Heart right ventricle (tissue), 16 donors: ENCODE measurements around the gene ZBTB7B. TPM values are rescaled to one million over a fixed set of nuclear protein-coding genes. Genes with fewer than 3 reads are reported as not detected.

Experiments
- ATAC-seq, 8 donors: fragments of 200-7000 bp; cut with Tn5 transposase; one replicate each; pipeline ENCODE4 v1.9.1; 2020; ENCODE audit warnings: mild to moderate bottlenecking in 8 of 8, moderate library complexity in 8 of 8, moderate number of reproducible peaks in 1 of 8
- DNase-seq, 2 donors: peaks; one replicate each; pipeline ENCODE4 v3.0.0-alpha.2; 2020
- H3K27ac ChIP-seq, 10 donors: fragments of 200-600 bp; sonication (generic) in 2 of 10; one replicate each; pipeline versions ENCODE4 v1.5.0 to v1.8.0; 2020 to 2022; ENCODE audit warnings: mild to moderate bottlenecking in 3 of 10
- H3K27me3 ChIP-seq, 7 donors: fragments of 200-600 bp; one replicate each; pipeline ENCODE4 v1.8.0; 2021 to 2022; ENCODE audit warnings: mild to moderate bottlenecking in 2 of 7
- H3K36me3 ChIP-seq, 9 donors: fragments of 200-600 bp; sonication (generic) in 1 of 9; one replicate each; pipeline versions ENCODE4 v1.5.0 to v1.8.0; 2020 to 2022; ENCODE audit warnings: mild to moderate bottlenecking in 2 of 9
- H3K4me1 ChIP-seq, 9 donors: fragments of 200-600 bp; sonication (generic) in 1 of 9; one replicate each; pipeline versions ENCODE4 v1.5.0 to v1.8.0; 2020 to 2022; ENCODE audit warnings: mild to moderate bottlenecking in 4 of 9
- H3K4me3 ChIP-seq, 10 donors: fragments of 200-600 bp; sonication (generic) in 2 of 10; one replicate each; pipeline versions ENCODE4 v1.5.0 to v1.8.0; 2020 to 2022; ENCODE audit warnings: mild to moderate bottlenecking in 7 of 10, moderate library complexity in 2 of 10
- H3K9me3 ChIP-seq, 11 donors: fragments of 200-600 bp in 10 of 11; sonication (generic) in 2 of 11; one replicate each; pipeline versions ENCODE4 v1.5.0 to v1.8.0; 2013 to 2022; ENCODE audit warnings: mild to moderate bottlenecking in 2 of 11, control low read depth in 1 of 11, moderate library complexity in 1 of 11
- CTCF ChIP-seq, 9 donors: fragments of 200-600 bp; sonication (generic) in 2 of 9; IDR thresholded peaks; one replicate each; pipeline versions ENCODE4 v1.5.0 to v1.8.0; 2021 to 2022; ENCODE audit warnings: antibody characterized with exemption in 9 of 9, mild to moderate bottlenecking in 5 of 9, moderate library complexity in 1 of 9
- WGBS, 2 donors: extraction: QIAGEN DNeasy Blood & Tissue Kit; methylation state at CpG; one replicate each; pipeline ENCODE4 v1.1.7; 2013; ENCODE audit warnings: inconsistent platforms in 1 of 2; 5-methylcytosine and 5-hydroxymethylcytosine counted together
- intact Hi-C, 10 donors: fragments of 100-400 bp; cut with DNase I; formaldehyde crosslinking; loops; one replicate each; pipeline versions ENCODE4 v1.11.1 to v1.14.2; 2022
- polyA plus RNA-seq, 2 donors: library from polyadenylated mRNA; stranded (reverse); fragments of 200-250 nt; gene quantifications; one replicate each; pipeline ENCODE4 v1.2.3, GENCODE V29; 2013
- total RNA-seq, 10 donors: library from RNA; stranded (reverse); fragmentation: NEBNext Ultra II Directional in 3 of 10; extraction: Animal tissue kit (Norgen Biotek cat#: 25700) in 3 of 10; gene quantifications; one replicate each; pipeline versions ENCODE4 v1.2.1 to v1.2.4, GENCODE V29; 2021 to 2023
- donor health status: Arrhythmogenic right ventricular cardiomyopathy.
- donor health status: ischemic (EF 13 %, LVEDD 7.1; RV severe dilation, severe dysfunction).
- donor health status: healthy with polysubstance abuse.
- donor health status: DM: no; HTN: yes; CAD: no.
- donor health status: DM: no; HTN: no; CAD: no.
- donor health status: ischemic (EF 25% LVEDD 6.9; RV normal size, moderate dysfunction).
- donor health status: ischemic (EF 25% LVEDD 5.7; RV mildly dilated, moderate dysfunction).
- donor health status: healthy.
- donor health status: DM: yes; HTN: yes; CAD: no.
- donor health status: Ischemic cardiomyopathy.
- donor health status: ischemic (EF 35%, LVEDD 5.7; RV mildly dilated, moderate dysfunction).
- donor health status: nonischemic (EF 11% LVEDD 7.7; RV severe dilation, severe dysfunction).
- donor health status: DM: yes; HTN: yes; CAD: no.
- donor health status: PGD.
- donor health status: ischemic (EF 29% LVEDD 5.4; RV normal size, mild dysfunction).
- donor health status: nonischemic (EF 23%, LVEDD 6.1; RV moderate dilation, normal function).

Gene ZBTB7B
- total and polyA plus RNA-seq, 12 donors: 25.7 to 54.7 (median 37.9) TPM

- Histone ChIP-seq H3K27me3 (no peaks in the 10 kb centered on the region), H3K27ac (no peak overlapping the region), H3K36me3 (no peaks in the 10 kb centered on the region), H3K9me3 (no peaks in the 10 kb centered on the region), H3K4me1 (peaks cover 2 to 22% (median 10%) of the 10 kb centered on the region in 9 donors), H3K4me3 (no peak overlapping the region)
- TF ChIP-seq CTCF (IDR thresholded peaks at IDR 0.05): no peak
- ATAC-seq (no peak), DNase-seq (no peak)
- intact Hi-C loops: no loop called here
- WGBS, 2 donors: 81 to 82% methylated on average over 12 of the region's 12 CpGs
Measured at GRCh38 chr1:155043301-155043702, 40.7 kb downstream of the ZBTB7B start.

- Histone ChIP-seq H3K4me1 (peaks cover 2 to 18% (median 10%) of the 10 kb centered on the region in 9 donors), H3K36me3 (no peaks in the 10 kb centered on the region), H3K4me3 (no peak overlapping the region), H3K9me3 (no peaks in the 10 kb centered on the region), H3K27me3 (no peaks in the 10 kb centered on the region), H3K27ac (peak overlapping the region in 1 of 10 donors; percentile 57)
- WGBS, 2 donors: 78 to 84% methylated on average over 3 of the region's 3 CpGs
- no peak for DNase-seq
- TF ChIP-seq CTCF (IDR thresholded peaks at IDR 0.05): no peak
- intact Hi-C loops: loop anchor here in 2 of 10 donors (2.0 kb wide), 2 partner anchors 19 to 41 kb away; partner anchors contain the start of gene EFNA4 (in 1 of the 2)
- ATAC-seq: no peak
Measured at GRCh38 chr1:155043793-155044192, 41.2 kb downstream of the ZBTB7B start.

- Histone ChIP-seq H3K36me3 (no peaks in the 10 kb centered on the region), H3K4me1 (peaks cover 0 to 14% (median 10%) of the 10 kb centered on the region in 9 donors), H3K27ac (peak overlapping the region in 7 of 10 donors; percentile 5 to 63 (median 48)), H3K4me3 (no peak overlapping the region), H3K9me3 (no peaks in the 10 kb centered on the region), H3K27me3 (no peaks in the 10 kb centered on the region)
- DNase-seq: no peak
- intact Hi-C loops: loop anchor here in 2 of 10 donors (2.0 kb wide), 2 partner anchors 18 to 40 kb away; partner anchors contain the start of gene EFNA4 (in 1 of the 2)
- ATAC-seq: no peak
- 91 to 92% methylated on average over 6 of the region's 6 CpGs for WGBS, 2 donors
- TF ChIP-seq CTCF (IDR thresholded peaks at IDR 0.05): no peak
Measured at GRCh38 chr1:155044365-155044764, 41.8 kb downstream of the ZBTB7B start.

- DNase-seq (peak; percentile 72 to 85), ATAC-seq (peak; percentile 89 to 96 (median 93))
- Histone ChIP-seq H3K27ac (peak overlapping the region in 7 of 10 donors; percentile 5 to 63 (median 48)), H3K9me3 (no peaks in the 10 kb centered on the region), H3K4me1 (peaks cover 4 to 21% (median 16%) of the 10 kb centered on the region in 9 donors), H3K36me3 (no peaks in the 10 kb centered on the region), H3K4me3 (no peak overlapping the region), H3K27me3 (no peaks in the 10 kb centered on the region)
- peak; percentile 64 to 90 (median 80) for TF ChIP-seq CTCF (IDR thresholded peaks at IDR 0.05)
- 45 to 56% methylated on average over 7 of the region's 7 CpGs for WGBS, 2 donors
- intact Hi-C loops: loop anchor here in 7 of 10 donors (1.0 to 5.0 kb wide), 5 partner anchors 16 to 40 kb away; partner anchors contain the start of gene EFNA4 (in 1 of the 7)
Measured at GRCh38 chr1:155044812-155045657, 42.4 kb downstream of the ZBTB7B start.
